Vagina (tissue), 2 donors: ENCODE data around the gene NUP85.

Source experiments
- POLR2A ChIP-seq, 2 donors: fragments of 450-650 bp; IDR thresholded peaks; one replicate each; pipeline ENCODE4 v1.6.1; 2017; ENCODE audit warnings: antibody characterized with exemption in 2 of 2, mild to moderate bottlenecking in 2 of 2, moderate library complexity in 2 of 2
- TF ChIP-seq, protein P1 (sequence below), 3 experiments: fragments of 450-650 bp in 2 of 3; fragments of 200-600 bp in 1 of 3; sonication (generic) in 1 of 3; IDR thresholded peaks; one replicate each; pipeline ENCODE4 v1.5.1; 2017 to 2019; ENCODE audit warnings: antibody characterized with exemption in 3 of 3, mild to moderate bottlenecking in 2 of 3, moderate library complexity in 2 of 3

DNA sequence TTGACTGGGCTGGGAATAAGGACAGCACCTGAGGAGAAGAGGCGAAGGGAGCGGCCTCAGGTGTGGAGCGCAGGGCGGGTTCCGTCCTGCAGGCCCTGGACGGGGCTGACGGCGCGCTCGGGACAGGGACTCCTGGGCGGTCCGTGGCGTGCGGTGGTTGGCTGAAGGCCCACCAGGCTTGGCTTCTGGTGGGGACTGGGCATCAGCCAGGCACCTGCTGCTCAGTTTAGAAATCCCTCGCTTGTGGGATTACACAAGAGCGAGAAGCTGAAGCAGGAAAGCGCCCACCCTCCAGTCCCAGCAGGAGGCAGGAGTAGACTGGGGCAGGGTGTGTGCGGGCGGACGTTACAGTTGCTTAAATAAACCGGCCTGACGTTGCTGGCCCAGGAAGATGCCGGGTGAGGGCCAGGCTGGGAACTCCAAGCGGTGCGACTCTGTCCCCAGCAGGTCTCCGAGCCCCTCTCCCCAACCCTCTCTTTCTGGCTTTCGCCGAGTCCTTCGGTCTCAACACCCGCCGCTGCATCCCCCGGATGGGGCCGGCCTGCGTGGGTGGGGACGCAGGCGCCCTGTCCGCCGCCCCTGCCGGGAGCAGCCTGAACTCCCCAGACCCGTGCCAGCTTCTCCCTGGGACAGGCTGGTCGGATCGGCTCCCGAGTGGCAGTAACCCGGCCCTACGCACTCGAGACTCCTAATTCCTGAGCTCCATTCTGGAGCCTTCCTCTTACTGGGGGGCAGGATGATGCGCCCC, 64.9 kb downstream of the NUP85 start:
- no peak for TF ChIP-seq POLR2A (IDR thresholded peaks at IDR 0.05)
- TF ChIP-seq, protein P1, sequence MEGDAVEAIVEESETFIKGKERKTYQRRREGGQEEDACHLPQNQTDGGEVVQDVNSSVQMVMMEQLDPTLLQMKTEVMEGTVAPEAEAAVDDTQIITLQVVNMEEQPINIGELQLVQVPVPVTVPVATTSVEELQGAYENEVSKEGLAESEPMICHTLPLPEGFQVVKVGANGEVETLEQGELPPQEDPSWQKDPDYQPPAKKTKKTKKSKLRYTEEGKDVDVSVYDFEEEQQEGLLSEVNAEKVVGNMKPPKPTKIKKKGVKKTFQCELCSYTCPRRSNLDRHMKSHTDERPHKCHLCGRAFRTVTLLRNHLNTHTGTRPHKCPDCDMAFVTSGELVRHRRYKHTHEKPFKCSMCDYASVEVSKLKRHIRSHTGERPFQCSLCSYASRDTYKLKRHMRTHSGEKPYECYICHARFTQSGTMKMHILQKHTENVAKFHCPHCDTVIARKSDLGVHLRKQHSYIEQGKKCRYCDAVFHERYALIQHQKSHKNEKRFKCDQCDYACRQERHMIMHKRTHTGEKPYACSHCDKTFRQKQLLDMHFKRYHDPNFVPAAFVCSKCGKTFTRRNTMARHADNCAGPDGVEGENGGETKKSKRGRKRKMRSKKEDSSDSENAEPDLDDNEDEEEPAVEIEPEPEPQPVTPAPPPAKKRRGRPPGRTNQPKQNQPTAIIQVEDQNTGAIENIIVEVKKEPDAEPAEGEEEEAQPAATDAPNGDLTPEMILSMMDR (IDR thresholded peaks at IDR 0.05), result peak in 2 of 3 experiments; percentile 5 to 9
